Epithelial cell of esophagus (primary cell): ENCODE data around the gene PVR.
"Not testable (repeated sequence)": the region's sequence is repeated elsewhere in the genome, so short reads cannot be mapped to it uniquely, and the experiment has no call there.

Experiments used
- DNase-seq: peaks from one replicate; pipeline ENCODE4 v3.0.0; 2010; ENCODE audit warnings: low read depth
- H3K4me3 ChIP-seq: 2 replicates; pipeline ENCODE4 v1.5.1; 2011; ENCODE audit warnings: mild to moderate bottlenecking, low read length, control low read depth
- CTCF ChIP-seq: IDR thresholded peaks from 2 replicates; pipeline ENCODE4 v1.5.1; 2011; ENCODE audit warnings: low read depth, mild to moderate bottlenecking, low read length, control low read depth, inconsistent platforms; ENCODE audit not compliant: insufficient read depth; ENCODE audit errors: missing control alignments

The PVR gene

DNA sequence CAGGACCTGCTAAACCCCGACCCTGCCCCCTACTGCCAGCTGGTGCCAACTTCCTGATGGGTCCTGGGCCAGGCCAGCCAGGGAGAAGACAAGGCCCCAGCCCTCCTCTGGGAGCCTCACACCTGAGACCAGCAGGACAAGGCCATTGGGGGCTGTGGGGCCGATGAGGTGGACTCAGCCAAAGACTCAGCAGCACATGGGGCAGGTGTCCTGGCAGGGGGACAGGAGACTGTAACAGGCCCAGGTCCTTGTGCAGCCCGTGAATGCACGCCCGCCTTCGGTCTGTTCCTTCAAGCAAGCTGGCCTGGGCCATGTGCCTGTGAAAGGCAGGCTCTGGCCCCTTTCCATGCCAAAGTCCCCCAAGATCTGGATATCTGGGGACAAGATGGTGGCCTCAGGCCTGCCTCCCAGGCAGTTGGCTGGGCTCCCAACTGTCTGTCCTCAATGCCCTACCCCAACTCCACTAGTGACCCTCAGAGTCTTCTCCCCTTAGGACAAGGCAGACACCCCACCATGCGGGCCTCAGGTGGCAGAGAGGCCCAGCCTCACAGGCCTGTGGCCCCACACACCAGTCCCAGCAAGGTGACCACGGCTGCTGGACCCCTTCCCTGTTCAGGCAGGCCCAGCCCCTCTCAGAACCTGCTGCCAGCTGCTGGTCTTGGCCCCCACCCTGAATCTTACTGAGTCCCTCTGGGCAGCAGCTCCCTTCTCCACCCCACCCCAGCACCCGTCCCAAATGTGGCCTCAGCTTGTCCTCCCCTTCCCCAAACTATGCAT is 39.9 kb downstream of the PVR start:
- DNase-seq, result no peak
- TF ChIP-seq CTCF, result no peak
- no peak overlapping the region for H3K4me3 ChIP-seq

- DNase-seq, H3K4me3 ChIP-seq: not testable (repeated sequence)
These were observed 40.7 kb downstream of the PVR start for GRCh38 chr19:44684396-44684795.

- DNase-seq, result peak; percentile 74
- no peak for TF ChIP-seq CTCF
- no peak overlapping the region for H3K4me3 ChIP-seq
These were observed 41.5 kb downstream of the PVR start for GRCh38 chr19:44684892-44685863.

GRCh38 chr19:44685877-44686276 is 42.2 kb downstream of the PVR start:
- no peak overlapping the region for H3K4me3 ChIP-seq
- no peak for TF ChIP-seq CTCF
- peak; percentile 40 for DNase-seq

- no peak for DNase-seq
- TF ChIP-seq CTCF, result no peak
- H3K4me3 ChIP-seq, result no peak overlapping the region
These were observed 43.2 kb downstream of the PVR start for GRCh38 chr19:44686896-44687295.

GRCh38 chr19:44687888-44688287 is 44.2 kb downstream of the PVR start:
- no peak for DNase-seq
- no peak for TF ChIP-seq CTCF
- no peak overlapping the region for H3K4me3 ChIP-seq
